ENCODE results near the gene RAD51B.

Gene RAD51B

GRCh38 chr14:68349900-68350629, 530.5 kb downstream of the RAD51B start:
- Histone ChIP-seq H3K4me3 (replicated peaks; ENCODE audit: insufficient read depth, low read length) (no peak overlapping the region), H3K27ac (replicated peaks) (no peak overlapping the region), H3K27me3 (ENCODE audit: insufficient read depth, poor library complexity, severe bottlenecking) (no peaks in the 10 kb centered on the region)
- TF ChIP-seq SPI1 (IDR thresholded peaks at IDR 0.05; ENCODE audit: borderline replicate concordance, low read depth) (no peak), CTCF (IDR thresholded peaks at IDR 0.05; ENCODE audit: insufficient read depth, low read length) (no peak), POLR2AphosphoS5 (IDR thresholded peaks at IDR 0.05; ENCODE audit: low read depth) (no peak), REST (IDR thresholded peaks at IDR 0.05; ENCODE audit: insufficient replicate concordance, low read depth) (no peak)
- DNase-seq (ENCODE audit: low read depth in 1 of 2, low spot score in 1 of 2) = no peak

GRCh38 chr14:68355415-68355814, 535.8 kb downstream of the RAD51B start:
- Histone ChIP-seq H3K27me3 (ENCODE audit: insufficient read depth, poor library complexity, severe bottlenecking) (no peaks in the 10 kb centered on the region), H3K27ac (replicated peaks) (no peak overlapping the region), H3K4me3 (replicated peaks; ENCODE audit: insufficient read depth, low read length) (no peak overlapping the region)
- DNase-seq (ENCODE audit: low read depth in 1 of 2, low spot score in 1 of 2) = no peak
- TF ChIP-seq CTCF (IDR thresholded peaks at IDR 0.05; ENCODE audit: insufficient read depth, low read length) (no peak), SPI1 (IDR thresholded peaks at IDR 0.05; ENCODE audit: borderline replicate concordance, low read depth) (no peak)

- Histone ChIP-seq H3K27ac (replicated peaks) (no peak overlapping the region), H3K27me3 (ENCODE audit: insufficient read depth, poor library complexity, severe bottlenecking) (no peaks in the 10 kb centered on the region), H3K4me3 (replicated peaks; ENCODE audit: insufficient read depth, low read length) (no peak overlapping the region)
- no peak for TF ChIP-seq POLR2AphosphoS5 (IDR thresholded peaks at IDR 0.05; ENCODE audit: low read depth)
- no peak for TF ChIP-seq CTCF (IDR thresholded peaks at IDR 0.05; ENCODE audit: insufficient read depth, low read length)
- no peak for TF ChIP-seq GABPA (IDR thresholded peaks at IDR 0.05; ENCODE audit: low read depth)
- TF ChIP-seq SPI1 (IDR thresholded peaks at IDR 0.05; ENCODE audit: borderline replicate concordance, low read depth) = no peak
- TF ChIP-seq REST (IDR thresholded peaks at IDR 0.05; ENCODE audit: insufficient replicate concordance, low read depth) = no peak
- DNase-seq (ENCODE audit: low read depth in 1 of 2, low spot score in 1 of 2) = no peak
These were observed 538.2 kb downstream of the RAD51B start for GRCh38 chr14:68357777-68358176.

GRCh38 chr14:68358500-68358899, 538.9 kb downstream of the RAD51B start:
- Histone ChIP-seq H3K27ac (replicated peaks) (no peak overlapping the region), H3K4me3 (replicated peaks; ENCODE audit: insufficient read depth, low read length) (no peak overlapping the region), H3K27me3 (ENCODE audit: insufficient read depth, poor library complexity, severe bottlenecking) (no peaks in the 10 kb centered on the region)
- no peak for DNase-seq (ENCODE audit: low read depth in 1 of 2, low spot score in 1 of 2)
- no peak for TF ChIP-seq POLR2AphosphoS5 (IDR thresholded peaks at IDR 0.05; ENCODE audit: low read depth)
- no peak for TF ChIP-seq CTCF (IDR thresholded peaks at IDR 0.05; ENCODE audit: insufficient read depth, low read length)
- TF ChIP-seq REST (IDR thresholded peaks at IDR 0.05; ENCODE audit: insufficient replicate concordance, low read depth) = no peak
- no peak for TF ChIP-seq GABPA (IDR thresholded peaks at IDR 0.05; ENCODE audit: low read depth)

Data from HL-60 (cell line).